Caki2 (cell line): ENCODE results near the gene INAFM2. TPM values are rescaled to one million over a fixed set of nuclear protein-coding genes. Genes with fewer than 3 reads are reported as not detected.

Experiments used
- DNase-seq: peaks from one replicate; pipeline ENCODE4 v3.0.0-alpha.2; 2015; ENCODE audit warnings: low read depth
- in situ Hi-C: cut with HindIII; loops from 2 replicates; pipeline ENCODE4 v1.10.0; 2016; ENCODE audit warnings: low sequenced_read_pairs, low pct_unique_long_range_greater_than_20kb, mixed read lengths
- total RNA-seq: library from RNA; depleted of rRNA; stranded (reverse); fragments of >200 nt; shearing (Covaris generic); gene quantifications from 2 replicates; pipeline ENCODE4 v1.2.3, GENCODE V29; 2014; ENCODE audit warnings: low replicate concordance

INAFM2 gene
- total RNA-seq, 1 experiment from 2014 or later: 4.6 TPM

DNA sequence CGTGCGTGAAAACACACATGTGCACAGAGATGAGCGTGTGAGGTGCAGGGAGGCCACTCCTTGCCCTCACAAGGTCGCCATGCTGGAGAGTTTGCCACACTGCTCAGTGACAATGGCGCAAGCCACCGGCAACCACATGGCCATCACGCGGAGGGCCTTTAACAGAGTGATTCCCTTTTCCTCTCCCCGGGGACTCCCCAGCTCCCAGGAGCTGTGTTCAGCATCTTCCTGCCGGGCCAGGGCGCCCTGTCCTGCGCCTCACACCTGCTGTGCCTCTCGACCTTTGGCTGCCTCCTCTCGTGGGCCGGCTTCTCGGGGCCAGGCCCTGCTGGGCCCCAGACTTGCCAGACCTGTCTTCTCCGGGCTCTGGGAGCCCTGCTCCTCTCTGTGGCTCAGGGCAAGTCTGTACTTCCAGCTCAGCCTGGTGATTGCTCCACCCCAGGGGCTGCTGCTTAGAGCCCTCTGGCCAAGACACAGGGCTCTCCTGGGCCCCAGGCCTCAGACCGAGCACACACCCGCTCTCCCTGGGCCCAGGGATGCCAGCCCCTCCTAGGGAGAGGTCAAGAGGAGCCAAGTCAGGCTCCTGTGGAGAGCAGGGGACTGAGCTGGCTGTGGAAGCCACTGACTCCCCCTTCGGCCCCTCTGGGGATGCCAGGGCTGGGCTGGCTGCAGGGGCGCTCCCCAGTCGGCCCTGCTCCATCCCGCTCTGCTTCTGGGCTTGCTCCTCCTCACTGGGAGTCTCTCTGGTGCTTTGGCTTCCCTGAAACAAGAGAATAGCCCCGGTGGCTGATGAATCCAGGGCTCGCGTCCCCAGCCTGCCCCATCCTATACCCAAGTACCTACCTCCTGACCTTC is 11.7 kb downstream of the INAFM2 start:
- no peak for DNase-seq
- in situ Hi-C loops: no loop called here

DNA sequence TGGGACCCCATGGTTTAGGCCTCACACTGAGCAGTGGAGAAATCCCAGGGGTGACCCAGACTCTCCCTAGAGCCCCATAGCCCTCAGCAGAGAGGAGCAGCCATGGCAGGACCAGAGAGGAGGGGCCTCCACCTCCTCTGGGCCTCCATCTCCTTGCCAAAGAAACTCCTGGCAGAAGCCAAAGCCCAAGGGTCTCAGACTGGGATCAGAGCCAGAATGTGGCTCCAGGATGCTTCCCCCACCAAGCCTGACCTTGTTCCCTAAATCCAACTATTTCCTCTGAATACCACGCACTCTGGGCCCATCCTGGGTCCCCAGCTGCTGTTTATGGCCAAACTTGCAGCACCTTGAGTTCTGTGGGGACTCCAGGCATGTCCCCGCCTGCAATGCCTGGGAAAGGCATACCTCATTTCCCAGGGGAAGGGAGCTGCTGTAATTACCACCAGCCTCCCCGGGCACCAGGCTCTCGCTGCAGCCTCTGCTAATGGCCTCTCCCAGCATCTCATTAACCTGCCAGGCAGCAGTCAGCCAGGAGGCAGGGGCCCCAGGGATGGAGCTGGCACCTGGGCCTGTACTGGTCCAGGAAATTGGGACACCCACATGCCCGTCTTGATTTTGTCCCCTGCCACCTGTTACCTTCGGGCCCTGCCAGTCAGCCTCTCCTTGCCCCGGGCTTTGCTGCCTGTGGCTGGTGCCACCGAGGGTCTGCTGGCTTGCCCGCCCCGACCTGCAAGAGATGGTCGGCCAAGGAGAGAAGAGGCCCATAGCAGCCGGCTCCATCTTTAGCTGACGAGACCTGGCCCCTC is 12.6 kb downstream of the INAFM2 start:
- no peak for DNase-seq
- in situ Hi-C loops: no loop called here

DNA sequence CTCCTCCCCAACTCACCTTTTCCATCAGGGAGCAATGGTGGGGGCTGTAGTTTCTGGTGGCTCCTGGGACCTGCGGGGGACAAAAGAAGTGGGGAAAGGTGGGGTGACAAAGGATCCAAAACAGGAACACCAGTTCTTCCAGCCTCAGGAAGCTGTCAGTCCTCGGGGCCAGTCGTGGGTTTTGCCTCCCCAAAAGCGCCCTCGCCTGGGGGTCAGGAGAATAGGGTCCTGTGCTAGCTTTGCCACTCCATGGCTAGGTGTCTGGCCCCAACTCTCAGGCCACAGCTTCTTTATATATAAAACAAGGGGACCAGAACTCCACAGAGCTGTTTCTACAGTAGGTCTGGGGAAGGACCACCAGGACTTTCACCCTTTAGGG is 13.2 kb downstream of the INAFM2 start:
- in situ Hi-C loops: no loop called here
- no peak for DNase-seq

DNA sequence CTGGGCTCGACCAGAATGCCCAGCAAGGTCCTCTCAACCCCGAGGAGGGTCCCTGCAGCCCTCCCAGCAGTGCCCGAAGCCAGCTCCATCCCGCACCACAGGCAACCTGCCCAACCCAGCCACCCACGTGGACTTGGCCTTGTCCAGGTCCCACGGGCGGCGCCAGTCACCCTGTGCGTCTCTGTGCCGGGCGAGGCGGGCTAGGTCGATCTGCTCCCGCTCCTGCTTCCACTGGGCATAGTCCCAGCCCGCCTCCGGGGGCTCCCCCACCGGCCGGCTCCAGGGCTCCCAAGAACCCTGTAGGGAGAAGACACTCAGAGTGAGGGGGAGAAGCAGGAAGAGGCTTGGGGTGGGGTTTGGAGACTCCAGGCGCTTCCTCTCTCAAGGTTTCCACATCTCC is 14.1 kb downstream of the INAFM2 start:
- DNase-seq: no peak
- in situ Hi-C loops: no loop called here

DNA sequence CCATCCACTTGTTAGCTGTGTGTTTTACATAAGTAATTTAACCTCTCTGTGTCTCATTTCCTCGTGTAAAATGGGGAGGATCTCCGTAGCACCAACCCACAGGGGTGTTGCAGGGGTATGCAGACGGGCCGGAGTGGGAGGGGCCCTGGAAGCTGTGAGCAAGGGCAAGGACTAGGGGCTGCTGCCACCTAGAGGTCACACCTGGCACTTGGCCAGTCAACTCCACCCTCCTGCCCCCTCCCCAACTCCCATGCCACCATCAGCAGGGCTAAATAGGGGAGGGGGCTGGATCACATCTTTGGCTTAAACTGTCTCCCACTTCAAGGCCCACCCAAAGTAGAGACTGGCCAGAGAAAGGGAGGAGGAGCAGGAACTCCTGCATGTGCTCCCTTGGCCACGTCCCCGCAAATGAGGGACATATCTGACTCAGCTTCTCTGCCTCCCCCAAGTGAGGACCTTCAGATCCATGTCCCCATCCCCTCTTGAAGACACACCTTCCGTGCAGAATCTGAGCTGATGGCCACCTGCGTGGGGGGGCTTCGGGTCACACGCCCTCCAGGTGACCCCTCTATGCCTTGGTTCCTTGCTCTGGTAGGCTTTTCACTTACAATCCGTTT is 14.7 kb downstream of the INAFM2 start:
- peak; percentile 57 for DNase-seq

DNA sequence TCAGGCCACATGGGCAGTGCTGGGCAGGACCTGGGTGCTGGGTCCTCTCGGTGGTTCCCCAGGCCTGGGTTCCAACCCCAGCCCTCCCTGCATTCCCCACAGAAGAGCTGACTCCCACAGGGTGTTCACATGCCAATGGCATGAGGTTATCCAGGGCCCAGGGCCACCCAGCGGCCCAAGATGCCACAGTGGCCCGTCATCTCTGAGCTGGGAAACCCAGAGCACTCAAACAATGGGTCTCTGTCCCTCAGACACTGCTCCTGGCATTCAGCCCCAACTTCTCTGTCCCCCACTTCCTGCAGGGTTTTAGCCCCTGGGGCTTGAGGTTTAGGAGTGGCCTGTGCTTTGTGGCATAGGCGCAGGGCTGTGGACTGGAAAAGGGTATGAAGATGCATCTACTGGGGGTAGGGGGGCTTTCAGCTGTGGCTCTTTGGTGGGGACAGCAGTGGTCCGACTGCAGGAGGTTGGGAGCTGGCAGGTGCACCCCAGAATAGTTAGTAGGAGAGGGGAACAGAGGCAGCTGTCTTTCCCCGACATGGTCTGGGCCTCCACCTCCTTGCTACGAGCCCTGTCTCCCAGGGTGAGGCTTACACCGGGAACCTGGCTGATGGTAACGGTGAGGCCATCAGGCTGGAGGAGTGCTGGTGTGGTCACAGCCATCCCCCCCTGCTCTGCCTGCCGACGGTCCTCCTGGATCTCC is 15.6 kb downstream of the INAFM2 start:
- in situ Hi-C loops: no loop called here
- peak; percentile 74 for DNase-seq

More for the DNA sequence above, 14.7 kb downstream of the INAFM2 start:
- in situ Hi-C loops: no loop called here

DNA sequence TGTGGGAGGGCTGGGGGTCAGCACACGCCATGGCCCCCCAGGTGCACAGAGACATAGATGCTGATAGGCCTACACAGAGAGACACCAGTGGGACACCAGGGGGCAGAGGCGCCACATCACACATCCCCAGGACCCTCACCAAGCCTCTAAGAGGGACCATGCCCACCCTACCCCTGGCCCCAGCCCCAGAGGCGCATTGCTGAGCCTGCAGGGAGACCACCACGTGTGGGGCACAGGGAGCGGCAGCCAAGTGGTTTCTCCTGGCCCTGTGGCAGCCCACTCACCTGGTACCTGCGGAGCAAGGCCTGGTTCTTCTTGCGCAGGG is 16.1 kb downstream of the INAFM2 start:
- in situ Hi-C loops: no loop called here
- peak; percentile 35 for DNase-seq

DNA sequence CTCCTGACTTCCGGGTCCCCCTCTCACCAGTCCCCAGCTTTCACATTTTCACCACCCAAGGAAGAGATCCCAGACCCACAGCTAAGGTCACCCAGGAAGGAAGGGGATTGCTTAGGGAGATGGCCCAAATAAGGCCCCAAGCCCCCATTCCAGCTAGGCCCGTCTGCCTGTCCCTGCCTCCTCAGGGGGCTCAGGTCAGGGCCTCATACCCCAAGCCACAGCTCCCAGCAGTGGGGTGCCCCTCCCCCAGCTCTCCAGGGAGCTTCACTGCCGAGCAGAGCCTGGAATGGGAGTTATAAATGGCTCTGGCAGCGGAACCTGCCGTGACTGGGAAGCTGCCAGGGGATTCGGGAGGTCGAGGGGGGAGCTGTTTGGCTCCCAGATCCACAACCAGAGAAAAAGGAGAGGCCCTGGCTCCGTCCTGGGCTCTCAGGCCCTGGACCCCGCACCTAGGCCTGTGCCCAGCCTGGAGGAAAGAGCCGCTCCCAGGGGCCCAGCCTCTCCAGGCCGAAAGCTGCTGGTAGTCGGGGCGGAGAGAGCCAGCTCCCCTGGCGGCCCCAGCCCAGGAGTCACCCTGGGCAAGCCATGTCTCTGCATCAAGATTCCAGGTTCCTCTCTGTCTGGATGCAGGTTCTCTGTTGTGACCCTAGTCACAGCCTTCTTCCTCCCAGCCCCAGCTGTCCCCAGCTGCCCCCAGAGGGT is 16.7 kb downstream of the INAFM2 start:
- DNase-seq: peak; percentile 53
- in situ Hi-C loops: no loop called here

DNA sequence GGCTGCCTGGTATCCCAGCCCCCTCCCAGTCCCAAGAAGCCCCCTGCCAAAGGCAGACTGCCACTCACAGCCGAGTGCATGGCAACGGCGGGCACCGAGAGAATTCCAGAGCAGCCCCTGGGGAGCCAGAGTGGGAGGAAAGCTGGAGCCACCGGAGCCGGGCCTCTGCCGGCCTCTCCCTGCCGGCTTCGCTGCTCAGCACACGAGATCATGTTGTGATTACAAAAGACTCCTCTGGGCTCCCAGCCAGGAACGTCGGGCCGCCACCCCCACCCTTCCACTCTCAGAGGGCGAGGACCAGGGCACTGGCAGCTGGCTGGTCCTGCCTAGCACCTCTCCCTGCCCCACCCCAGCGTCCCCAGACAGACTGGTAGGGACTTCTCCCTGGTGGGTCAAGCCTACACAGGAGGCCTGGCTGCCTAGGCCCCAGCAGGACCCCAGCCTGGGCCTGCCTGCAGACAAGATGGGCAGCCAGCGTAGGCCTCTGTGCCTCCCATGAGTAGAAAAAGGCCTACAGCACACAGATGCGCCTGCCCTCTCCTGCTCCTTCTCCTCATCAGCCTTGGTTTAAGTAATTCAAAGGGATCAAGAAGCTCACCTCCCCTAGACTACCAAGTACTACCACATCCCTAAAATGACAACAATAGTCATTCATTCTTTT is 17.4 kb downstream of the INAFM2 start, which contains the start of gene CCDC9B:
Gene CCDC9B (minus strand): TSS at position 200 of the 661 bp plus-strand sequence. CDS start 120 bp downstream, at position 80.
- in situ Hi-C loops: no loop called here

DNA sequence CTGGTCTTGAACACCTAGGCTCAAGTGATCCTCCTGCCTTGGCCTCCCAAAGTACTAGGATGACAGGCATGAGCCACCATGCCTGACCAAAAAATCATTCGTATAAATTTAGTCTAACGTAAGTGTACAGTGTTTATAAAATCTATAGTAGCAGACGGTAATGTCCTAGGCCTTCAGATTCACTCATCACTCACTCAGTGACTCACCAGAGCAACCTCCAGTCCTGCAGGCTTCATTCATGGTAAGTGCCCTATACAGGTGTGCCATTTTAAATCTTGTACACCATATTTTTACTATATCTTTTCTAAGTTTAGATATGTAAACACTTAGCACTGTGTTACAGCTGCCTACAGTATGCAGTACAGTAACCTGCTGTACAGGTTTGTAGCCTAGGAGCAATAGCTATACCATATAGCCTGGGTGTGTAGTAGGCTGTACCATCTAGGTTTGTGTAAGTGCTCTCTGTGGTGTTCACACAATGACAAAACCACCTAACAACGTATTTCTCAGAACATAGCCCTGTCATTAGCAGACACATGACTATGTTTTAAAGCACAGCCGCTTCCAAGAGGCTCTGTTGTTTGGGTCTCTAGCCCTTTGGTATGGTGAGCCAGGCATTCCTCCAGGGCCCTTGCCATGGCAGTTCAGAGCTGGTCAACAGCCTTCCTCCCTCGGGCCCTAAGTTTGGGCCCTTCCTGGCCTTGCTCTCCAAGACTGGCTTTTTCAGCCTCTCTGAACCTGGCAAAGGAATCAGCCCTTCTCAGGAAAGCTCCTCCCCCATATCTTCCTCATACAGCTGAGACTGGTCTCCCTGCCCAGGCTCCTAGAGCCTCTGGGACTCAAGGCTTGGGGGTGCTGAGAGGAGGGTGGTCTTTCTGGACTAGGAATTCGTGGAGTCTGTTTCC is 19.2 kb downstream of the INAFM2 start:
- in situ Hi-C loops: no loop called here

More for the DNA sequence above, 17.4 kb downstream of the INAFM2 start, which contains the start of gene CCDC9B:
- DNase-seq: peak; percentile 79

DNA sequence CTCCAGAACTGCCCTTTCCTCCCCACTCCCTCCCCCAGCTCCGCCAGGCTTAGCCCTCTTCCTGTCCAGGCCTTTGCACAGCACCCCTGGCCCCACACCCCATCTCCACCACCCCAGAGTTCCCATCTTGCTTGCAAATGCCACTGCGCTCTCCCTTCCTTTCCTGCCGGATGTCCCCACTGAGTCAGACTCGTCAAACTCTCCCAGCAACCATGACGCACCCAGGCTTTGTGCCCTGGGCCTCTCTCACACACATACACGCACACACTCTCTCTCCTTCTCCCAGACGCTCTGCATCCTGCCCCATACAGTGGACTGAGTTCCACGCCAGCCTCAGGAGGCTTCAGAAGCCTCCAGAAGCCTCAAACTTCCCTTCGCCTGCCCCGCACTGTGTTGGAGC is 20.0 kb downstream of the INAFM2 start:
- no peak for DNase-seq
- in situ Hi-C loops: no loop called here

More for the DNA sequence above, 19.2 kb downstream of the INAFM2 start:
- DNase-seq: no peak

DNA sequence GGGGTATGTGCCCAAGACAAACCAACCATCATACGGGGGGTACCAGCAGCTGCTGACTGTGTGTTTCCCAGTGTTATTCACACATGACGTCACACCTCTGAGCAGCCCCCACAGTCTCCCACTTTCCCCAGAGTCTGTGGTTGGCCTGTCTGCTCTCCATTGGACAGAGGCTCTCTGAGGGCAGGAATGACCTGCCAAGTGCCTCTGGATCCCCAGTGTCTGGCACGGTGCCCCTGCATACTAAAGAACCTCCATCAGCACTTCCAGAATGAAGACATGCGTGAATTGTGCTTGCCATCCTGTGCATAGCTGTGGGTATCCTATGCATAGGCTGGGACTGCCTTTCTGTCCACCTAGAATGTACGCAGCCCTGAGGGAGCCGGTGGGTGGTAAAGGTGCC is 20.7 kb downstream of the INAFM2 start:
- in situ Hi-C loops: no loop called here
- DNase-seq: no peak

DNA sequence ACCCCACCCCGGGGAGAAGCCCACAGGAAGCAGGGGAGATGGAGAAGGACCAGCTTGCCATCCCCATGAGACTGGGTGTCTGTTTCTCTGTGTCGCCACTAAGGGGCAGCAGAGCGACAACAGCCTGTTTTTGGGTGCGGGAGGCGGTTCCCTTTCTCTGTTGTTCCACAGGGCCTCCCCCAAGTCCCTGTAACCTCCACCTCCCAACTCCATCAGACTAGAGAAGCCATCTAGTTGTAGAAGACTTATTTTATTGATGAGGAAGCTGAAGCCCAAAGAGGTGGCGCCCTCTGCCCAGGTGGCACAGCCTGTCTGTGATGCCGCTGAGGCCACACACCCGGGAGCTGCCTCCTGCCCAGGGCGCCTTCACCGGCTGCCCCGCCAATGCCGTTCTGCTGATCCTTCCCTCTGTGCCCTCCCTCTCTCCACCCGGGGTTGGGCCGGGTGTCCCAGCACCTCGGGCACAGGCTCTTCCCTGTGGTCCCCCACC is 21.2 kb downstream of the INAFM2 start:
- in situ Hi-C loops: no loop called here
- no peak for DNase-seq

DNA sequence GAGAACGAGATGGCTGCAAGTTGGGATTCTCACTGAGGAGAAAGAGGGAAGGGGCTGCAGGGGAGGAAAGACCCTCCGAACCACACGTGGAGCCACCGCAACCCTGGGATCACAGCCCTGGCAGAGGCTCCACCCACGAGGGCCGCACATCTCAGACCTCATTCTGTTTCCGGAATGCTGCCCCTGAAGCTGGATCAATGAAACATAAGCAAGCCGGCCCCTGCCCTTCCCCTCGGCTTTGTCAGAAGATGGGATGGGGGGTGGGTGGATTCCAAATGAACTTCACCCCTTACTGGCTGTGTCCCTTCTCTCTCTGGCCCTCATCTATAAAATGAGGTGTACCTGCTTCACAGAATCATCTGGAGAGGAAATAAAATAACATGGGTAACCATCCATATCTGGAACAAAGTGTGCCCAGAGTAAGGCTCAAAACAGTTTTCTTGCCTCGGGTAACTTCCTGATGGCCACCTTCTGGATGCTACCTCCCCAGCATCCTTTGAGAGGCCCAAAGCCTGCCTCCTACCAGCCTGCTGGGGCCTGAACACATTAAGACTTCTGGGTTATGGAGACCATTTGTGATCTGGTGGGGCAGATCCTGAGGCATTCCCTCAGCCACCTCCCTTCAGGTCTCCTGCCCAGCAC is 21.9 kb downstream of the INAFM2 start:
- DNase-seq: no peak
- in situ Hi-C loops: no loop called here

DNA sequence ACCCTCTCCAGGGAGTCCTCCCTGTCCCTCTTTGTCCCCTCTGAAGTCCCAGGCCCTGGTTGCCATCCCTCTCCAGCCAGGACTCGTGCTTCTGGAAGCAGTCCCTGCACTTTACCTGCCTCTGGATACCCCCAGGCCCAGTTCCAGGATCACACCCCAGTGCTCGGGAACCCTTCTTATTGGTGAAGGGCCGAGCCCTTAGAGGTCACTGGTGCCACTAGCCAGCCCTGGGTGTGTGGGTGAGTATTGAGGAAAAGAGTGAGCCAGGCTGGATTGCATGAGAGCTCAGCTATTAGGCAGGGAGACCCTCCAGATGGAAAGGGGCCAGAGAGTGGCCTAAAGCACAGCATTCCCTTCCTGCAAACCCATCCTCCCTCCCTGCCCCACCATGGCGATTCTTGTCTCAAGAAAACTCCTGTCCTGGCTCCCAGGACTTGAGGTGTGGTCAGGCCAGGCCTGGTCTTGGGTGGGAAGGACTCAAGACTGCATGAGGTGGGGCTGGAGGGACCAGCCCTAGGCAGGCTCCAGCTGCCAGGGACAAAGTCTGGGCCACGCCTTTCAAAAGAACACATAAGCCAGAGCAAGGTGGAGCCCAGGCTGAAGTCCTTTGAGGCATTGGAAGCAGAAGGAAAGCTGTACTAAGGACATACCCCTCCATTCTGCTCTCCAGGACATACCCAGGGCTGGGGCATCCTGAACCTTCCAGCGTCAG is 22.5 kb downstream of the INAFM2 start:
- in situ Hi-C loops: no loop called here
- DNase-seq: no peak
